ENCODE data around the gene PCCA.

DNA sequence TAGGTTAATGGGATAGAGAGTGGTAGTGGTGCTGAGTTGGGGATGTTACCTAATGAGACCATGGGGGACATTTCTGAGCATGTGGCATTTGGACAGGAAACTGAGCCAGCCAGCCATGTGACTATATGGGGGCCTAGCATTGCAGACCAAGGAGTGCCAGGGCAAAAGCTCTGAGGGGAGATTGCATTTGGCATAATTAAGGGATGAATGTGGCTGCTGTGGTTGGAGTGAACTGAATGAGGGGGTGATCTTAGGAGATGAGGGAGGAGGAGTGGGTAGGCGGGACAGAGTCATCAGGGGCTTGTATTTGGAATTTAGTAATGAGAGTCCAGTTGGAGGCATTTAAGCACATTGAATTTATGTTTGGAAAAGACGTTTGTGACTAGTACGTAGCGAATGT is 6.6 kb downstream of the PCCA start:
- TF ChIP-seq YY1 (IDR thresholded peaks at IDR 0.05; ENCODE audit: insufficient read depth, insufficient read length) (no peak), SUZ12 (IDR thresholded peaks at IDR 0.05; ENCODE audit: extremely low read depth, insufficient read depth, insufficient read length) (no peak), ZNF274 (IDR thresholded peaks at IDR 0.05; ENCODE audit: low read depth, low read length) (no peak)
